Keratinocyte (primary cell): ENCODE results near the gene SPATS2L. TPM values are rescaled to one million over a fixed set of nuclear protein-coding genes. Genes with fewer than 3 reads are reported as not detected.

ENCODE experiments used
- DNase-seq: peaks from one replicate; pipeline ENCODE4 v3.0.0-alpha.2; 2011; ENCODE audit warnings: low read depth, missing footprints, low spot score
- FAIRE-seq: peaks from 2 replicates; lab custom pipeline; 2011; peaks lifted over from hg19 to GRCh38; lab: Jason Lieb, UNC
- H2AFZ ChIP-seq: 2 replicates; pipeline ENCODE4 v1.6.0; 2012; ENCODE audit warnings: low read length, control low read depth, inconsistent platforms; ENCODE audit not compliant: control insufficient read depth
- H3K27ac ChIP-seq: 2 replicates; pipeline ENCODE4 v1.5.1; 2011; ENCODE audit warnings: low read length; ENCODE audit not compliant: control insufficient read depth, insufficient read depth
- H3K27me3 ChIP-seq: 3 replicates; pipeline ENCODE4 v1.6.0; 2011; ENCODE audit warnings: low read length; ENCODE audit not compliant: control insufficient read depth, insufficient read depth; ENCODE audit errors: extremely low read depth
- H3K36me3 ChIP-seq, 2 experiments: 2 replicates in 1 of 2; 3 replicates in 1 of 2; pipeline ENCODE4 v1.5.1; 2011; ENCODE audit warnings: low read length in 2 of 2, mild to moderate bottlenecking in 1 of 2; ENCODE audit not compliant: control insufficient read depth in 2 of 2, insufficient read depth in 2 of 2; ENCODE audit errors: extremely low read depth in 1 of 2
- H3K4me1 ChIP-seq: 3 replicates; pipeline ENCODE4 v1.5.1; 2011; ENCODE audit warnings: low read length; ENCODE audit not compliant: control insufficient read depth, insufficient read depth; ENCODE audit errors: extremely low read depth
- H3K4me2 ChIP-seq: 3 replicates; pipeline ENCODE4 v1.6.0; 2011; ENCODE audit warnings: low read depth, low read length; ENCODE audit not compliant: control insufficient read depth, insufficient read depth; ENCODE audit errors: extremely low read depth
- H3K4me3 ChIP-seq, 3 experiments: fragments of 200-600 bp in 1 of 3; sonication (generic) in 1 of 3; 2 replicates in 2 of 3; 3 replicates in 1 of 3; pipeline ENCODE4 v1.5.1; 2011 to 2016; ENCODE audit warnings: low read length in 3 of 3, mild to moderate bottlenecking in 3 of 3, control low read depth in 2 of 3, inconsistent platforms in 1 of 3, low read depth in 1 of 3, mixed read lengths in 1 of 3, mixed run types in 1 of 3, moderate library complexity in 1 of 3; ENCODE audit not compliant: control insufficient read depth in 2 of 3, insufficient read depth in 2 of 3; ENCODE audit errors: extremely low read depth in 1 of 3
- H3K79me2 ChIP-seq: 2 replicates; pipeline ENCODE4 v1.6.0; 2012; ENCODE audit warnings: low read length; ENCODE audit not compliant: control insufficient read depth, insufficient read depth
- H3K9ac ChIP-seq: 3 replicates; pipeline ENCODE4 v1.6.0; 2011; ENCODE audit warnings: low read length; ENCODE audit not compliant: control insufficient read depth, insufficient read depth; ENCODE audit errors: extremely low read depth
- H3K9me1 ChIP-seq: 3 replicates; pipeline ENCODE4 v1.6.0; 2011; ENCODE audit warnings: low read length; ENCODE audit not compliant: control insufficient read depth, insufficient read depth; ENCODE audit errors: extremely low read depth
- H3K9me3 ChIP-seq: 2 replicates; pipeline ENCODE4 v1.5.1; 2012; ENCODE audit warnings: low read depth, low read length; ENCODE audit not compliant: control insufficient read depth
- H4K20me1 ChIP-seq: 3 replicates; pipeline ENCODE4 v1.6.0; 2011; ENCODE audit warnings: low read length; ENCODE audit not compliant: control insufficient read depth, insufficient read depth; ENCODE audit errors: extremely low read depth
- CTCF ChIP-seq, 3 experiments: IDR thresholded peaks in 1 of 3; conservative IDR thresholded peaks in 1 of 3; optimal IDR thresholded peaks in 1 of 3; 2 replicates in 2 of 3; 3 replicates in 1 of 3; pipeline versions ENCODE3 to v1.5.1; 2011; ENCODE audit warnings: low read length in 3 of 3, mild to moderate bottlenecking in 3 of 3, moderate library complexity in 2 of 3, control low read depth in 1 of 3, inconsistent platforms in 1 of 3; ENCODE audit not compliant: insufficient read depth in 2 of 3; ENCODE audit errors: extremely low read depth in 1 of 3
- EZH2 ChIP-seq: IDR thresholded peaks from one replicate; pipeline ENCODE4 v1.6.1; 2012; ENCODE audit warnings: inconsistent platforms, mild to moderate bottlenecking, low read length, moderate library complexity
- dilution Hi-C: fragments of 300-500 bp; cut with MboI; formaldehyde crosslinking; loops from one replicate; pipeline ENCODE4 v1.7.0; 2020; ENCODE audit warnings: low sequenced_read_pairs; ENCODE audit not compliant: extremely low pct_ligation_motif_present
- polyA plus RNA-seq, 5 experiments: library from polyadenylated mRNA; depleted of rRNA in 3 of 5; stranded (reverse) in 3 of 5; stranded (forward) in 1 of 5; unstranded in 1 of 5; fragments of >200 nt; gene quantifications; 1 replicate in 1 of 5; 2 replicates in 3 of 5; 3 replicates in 1 of 5; pipeline versions ENCODE4 v1.2.1 to v1.2.3, GENCODE V29; 2011 to 2012; ENCODE audit warnings: missing spikeins in 2 of 5, low read depth in 1 of 5, low replicate concordance in 1 of 5

The SPATS2L gene
- polyA plus RNA-seq, 1 donor (not counting 4 experiments of a cell fraction or from before 2014, with no cell fraction given), result 95.3 TPM

DNA sequence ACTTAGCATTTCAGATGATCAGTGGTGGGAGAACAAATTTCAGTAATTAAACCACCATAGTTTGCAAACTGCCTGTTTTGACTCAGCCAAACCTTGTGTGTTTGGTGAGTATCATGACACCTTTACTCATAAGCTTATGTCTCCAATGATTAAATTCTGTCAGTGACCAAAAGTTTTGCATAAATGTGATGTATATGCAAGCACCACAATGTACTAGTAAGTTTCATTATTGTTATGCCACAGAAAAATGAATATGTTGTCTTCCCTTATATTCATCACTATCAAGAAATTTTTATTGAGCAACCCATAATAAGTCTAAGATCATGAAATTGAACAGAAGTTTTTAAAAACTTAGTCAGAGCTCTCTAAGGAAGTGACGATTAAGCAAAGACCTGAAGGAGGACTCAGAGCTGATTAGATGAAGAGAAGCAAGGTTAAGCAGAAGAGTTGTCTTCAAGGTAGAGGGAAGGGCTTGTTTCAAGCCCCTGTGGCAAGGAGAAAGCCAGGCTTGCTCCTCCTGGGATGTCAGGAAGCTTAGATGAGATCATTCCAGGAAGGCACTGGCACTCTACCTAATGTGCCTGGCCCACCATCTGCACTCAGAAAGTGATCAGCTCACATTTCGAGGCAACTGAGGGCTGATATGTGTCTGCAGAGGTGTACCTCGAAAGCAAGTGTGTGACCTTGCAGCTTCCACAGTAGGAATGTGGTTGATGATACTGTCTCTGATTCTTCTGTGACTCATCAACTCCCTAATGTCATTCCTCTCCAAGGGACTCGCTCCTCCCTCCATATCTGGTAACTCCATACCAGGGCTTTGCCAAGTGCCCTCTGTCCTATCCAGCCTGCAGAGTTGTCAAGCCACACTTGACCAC is 148.7 kb downstream of the SPATS2L start:
- H3K4me2 ChIP-seq, result no peak overlapping the region
- dilution Hi-C loops, result no loop called here
- H3K27me3 ChIP-seq, result no peaks in the 10 kb centered on the region

DNA sequence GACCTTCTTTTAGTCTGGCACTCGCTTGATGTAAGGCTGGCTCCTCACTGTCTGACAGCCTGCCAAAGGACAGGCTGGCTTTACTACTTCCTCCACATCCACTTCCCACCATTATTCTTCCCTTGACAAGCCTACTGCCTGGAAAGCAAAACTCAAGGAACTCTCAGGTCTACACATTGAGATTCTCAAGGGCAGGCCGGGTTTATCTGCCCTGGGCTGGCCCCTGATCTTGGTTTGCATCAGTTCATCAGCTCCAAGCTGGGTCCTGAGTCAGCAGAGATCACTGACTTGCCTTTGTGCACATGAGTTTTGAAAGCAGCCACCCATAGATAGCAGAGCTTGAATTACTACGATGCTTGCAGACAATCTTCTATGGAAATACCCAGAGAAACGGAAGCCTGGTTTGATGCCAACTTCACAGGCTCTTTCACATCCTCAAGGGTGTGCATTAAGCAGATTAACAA is 149.5 kb downstream of the SPATS2L start:
- Histone ChIP-seq H3K9me1 (no peaks in the 10 kb centered on the region), H3K9ac (no peak overlapping the region), H3K27ac (no peak overlapping the region), H3K9me3 (no peaks in the 10 kb centered on the region), H4K20me1 (no peaks in the 10 kb centered on the region), H3K79me2 (no peaks in the 10 kb centered on the region), H2AFZ (no peak overlapping the region), H3K36me3 (peaks cover 2 to 5% of the 10 kb centered on the region in 2 experiments), H3K4me3 (no peak overlapping the region), H3K27me3 (no peaks in the 10 kb centered on the region), H3K4me2 (no peak overlapping the region), H3K4me1 (peaks cover 3% of the 10 kb centered on the region)
- no peak for TF ChIP-seq CTCF (optimal IDR thresholded peaks at IDR 0.05 in 1 of 3, IDR thresholded peaks at IDR 0.05 in 1 of 3, conservative IDR thresholded peaks at IDR 0.05 in 1 of 3; ENCODE audit: extremely low read depth in 1 of 3, insufficient read depth in 2 of 3, low read length in 3 of 3)
- no peak for TF ChIP-seq EZH2
- dilution Hi-C loops, result no loop called here
- FAIRE-seq (no peak), DNase-seq (no peak)

More for the DNA sequence above, 148.7 kb downstream of the SPATS2L start:
- Histone ChIP-seq H3K9me1 (no peaks in the 10 kb centered on the region), H3K36me3 (peaks cover 6 to 8% of the 10 kb centered on the region in 2 experiments), H3K9me3 (no peaks in the 10 kb centered on the region), H4K20me1 (no peaks in the 10 kb centered on the region), H3K4me3 (no peak overlapping the region), H3K27ac (no peak overlapping the region), H3K79me2 (no peaks in the 10 kb centered on the region), H2AFZ (no peak overlapping the region), H3K9ac (no peak overlapping the region), H3K4me1 (peaks cover 3% of the 10 kb centered on the region)
- TF ChIP-seq EZH2 (no peak), CTCF (optimal IDR thresholded peaks at IDR 0.05 in 1 of 3, IDR thresholded peaks at IDR 0.05 in 1 of 3, conservative IDR thresholded peaks at IDR 0.05 in 1 of 3; ENCODE audit: extremely low read depth in 1 of 3, insufficient read depth in 2 of 3, low read length in 3 of 3) (no peak)
- DNase-seq (no peak), FAIRE-seq (peak; percentile 32)
